Measurements from ENCODE around the gene INPP4A. TPM values are rescaled to one million over a fixed set of nuclear protein-coding genes. Genes with fewer than 3 reads are reported as not detected.
"Not testable (repeated sequence)": the region's sequence is repeated elsewhere in the genome, so short reads cannot be mapped to it uniquely, and the experiment has no call there.

Gene INPP4A
- polyA plus RNA-seq, 1 donor from 2014 or later, result 51.4 TPM

DNA sequence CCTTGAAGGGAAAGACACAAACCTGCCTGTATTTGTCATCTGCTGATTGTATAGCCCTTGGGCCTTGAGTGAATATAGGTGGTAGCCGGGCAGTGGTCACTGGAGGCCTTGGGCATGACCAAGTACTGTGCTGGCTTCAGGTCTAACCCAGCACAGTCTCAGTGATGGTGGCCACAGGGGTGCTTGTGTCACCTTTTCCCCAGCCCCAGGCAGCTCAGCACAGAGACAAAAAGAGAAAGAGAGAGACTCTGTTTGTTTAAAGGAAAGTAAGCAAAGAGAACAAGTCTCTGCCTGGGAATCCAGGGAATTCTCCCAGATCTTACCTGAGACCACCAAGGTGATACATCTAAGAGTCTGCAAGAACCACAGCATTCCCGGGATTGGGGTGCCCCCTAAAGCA is 39.4 kb upstream of the INPP4A start:
- Histone ChIP-seq H3K27me3 (ENCODE audit: insufficient read depth, low read depth, low read length) (no peaks in the 10 kb centered on the region), H4K20me1 (ENCODE audit: insufficient read depth) (no peaks in the 10 kb centered on the region), H3K79me2 (replicated peaks; ENCODE audit: insufficient read depth, low read length) (no peaks in the 10 kb centered on the region), H2AFZ (ENCODE audit: low read depth, low read length) (no peak overlapping the region), H3K4me3 (ENCODE audit: low read length) (no peak overlapping the region), H3K27ac (ENCODE audit: low read length) (no peak overlapping the region), H3F3A (ENCODE audit: insufficient read depth, low read length, poor library complexity, severe bottlenecking) (no peaks in the 10 kb centered on the region), H3K9ac (ENCODE audit: low read length) (no peak overlapping the region), H3K36me3 (ENCODE audit: insufficient read depth, low read length) (no peaks in the 10 kb centered on the region), H3K9me3 (ENCODE audit: low read length) (no peaks in the 10 kb centered on the region), H3K4me2 (ENCODE audit: low read length) (no peak overlapping the region), H3K9me2 (ENCODE audit: insufficient read depth, low read length) (no peaks in the 10 kb centered on the region)
- TF ChIP-seq SMC3 (conservative IDR thresholded peaks at IDR 0.05; ENCODE audit: poor library complexity) (no peak), TAF1 (IDR thresholded peaks at IDR 0.05; ENCODE audit: low read depth) (no peak), POLR2AphosphoS5 (IDR thresholded peaks at IDR 0.05) (no peak)

DNA sequence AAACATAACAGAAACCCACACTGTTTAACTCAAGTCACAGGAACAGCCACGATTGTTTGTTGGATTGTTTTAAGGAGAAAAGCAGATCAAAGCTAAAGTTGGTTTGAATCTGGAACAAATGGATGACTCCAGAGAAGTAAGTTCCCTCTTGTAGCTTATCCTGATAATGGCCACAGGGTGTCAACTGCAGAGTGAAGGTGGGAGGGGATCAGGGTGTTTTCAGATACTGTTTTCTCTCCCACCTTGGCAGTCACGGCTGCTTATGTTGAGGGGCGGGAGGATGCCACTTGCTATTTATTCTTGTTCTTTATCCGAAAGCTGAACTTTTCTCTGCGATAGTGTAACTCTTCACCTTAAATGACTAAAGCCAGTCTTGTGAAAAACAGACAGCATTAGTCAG is 36.5 kb upstream of the INPP4A start:
- no peak overlapping the region for H3K4me3 ChIP-seq (ENCODE audit: low read length)
- H3K36me3 ChIP-seq (ENCODE audit: insufficient read depth, low read length), result no peaks in the 10 kb centered on the region
- no peaks in the 10 kb centered on the region for H3K27me3 ChIP-seq (ENCODE audit: insufficient read depth, low read depth, low read length)
- H3K79me2 ChIP-seq (replicated peaks; ENCODE audit: insufficient read depth, low read length), result no peaks in the 10 kb centered on the region
- no peak overlapping the region for H3K9ac ChIP-seq (ENCODE audit: low read length)
- no peaks in the 10 kb centered on the region for H3K9me2 ChIP-seq (ENCODE audit: insufficient read depth, low read length)
- no peak overlapping the region for H3K4me2 ChIP-seq (ENCODE audit: low read length)
- H3K9me3 ChIP-seq (ENCODE audit: low read length), result no peaks in the 10 kb centered on the region
- H3F3A ChIP-seq (ENCODE audit: insufficient read depth, low read length, poor library complexity, severe bottlenecking), result no peaks in the 10 kb centered on the region
- no peak overlapping the region for H2AFZ ChIP-seq (ENCODE audit: low read depth, low read length)
- H3K27ac ChIP-seq (ENCODE audit: low read length), result no peak overlapping the region
- TF ChIP-seq SMC3 (conservative IDR thresholded peaks at IDR 0.05; ENCODE audit: poor library complexity) (no peak), RAD21 (conservative IDR thresholded peaks at IDR 0.05) (no peak)
- TF ChIP-seq, protein P1, sequence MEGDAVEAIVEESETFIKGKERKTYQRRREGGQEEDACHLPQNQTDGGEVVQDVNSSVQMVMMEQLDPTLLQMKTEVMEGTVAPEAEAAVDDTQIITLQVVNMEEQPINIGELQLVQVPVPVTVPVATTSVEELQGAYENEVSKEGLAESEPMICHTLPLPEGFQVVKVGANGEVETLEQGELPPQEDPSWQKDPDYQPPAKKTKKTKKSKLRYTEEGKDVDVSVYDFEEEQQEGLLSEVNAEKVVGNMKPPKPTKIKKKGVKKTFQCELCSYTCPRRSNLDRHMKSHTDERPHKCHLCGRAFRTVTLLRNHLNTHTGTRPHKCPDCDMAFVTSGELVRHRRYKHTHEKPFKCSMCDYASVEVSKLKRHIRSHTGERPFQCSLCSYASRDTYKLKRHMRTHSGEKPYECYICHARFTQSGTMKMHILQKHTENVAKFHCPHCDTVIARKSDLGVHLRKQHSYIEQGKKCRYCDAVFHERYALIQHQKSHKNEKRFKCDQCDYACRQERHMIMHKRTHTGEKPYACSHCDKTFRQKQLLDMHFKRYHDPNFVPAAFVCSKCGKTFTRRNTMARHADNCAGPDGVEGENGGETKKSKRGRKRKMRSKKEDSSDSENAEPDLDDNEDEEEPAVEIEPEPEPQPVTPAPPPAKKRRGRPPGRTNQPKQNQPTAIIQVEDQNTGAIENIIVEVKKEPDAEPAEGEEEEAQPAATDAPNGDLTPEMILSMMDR (IDR thresholded peaks at IDR 0.05; ENCODE audit: poor library complexity, severe bottlenecking), result no peak
- no peaks in the 10 kb centered on the region for H4K20me1 ChIP-seq (ENCODE audit: insufficient read depth)

DNA sequence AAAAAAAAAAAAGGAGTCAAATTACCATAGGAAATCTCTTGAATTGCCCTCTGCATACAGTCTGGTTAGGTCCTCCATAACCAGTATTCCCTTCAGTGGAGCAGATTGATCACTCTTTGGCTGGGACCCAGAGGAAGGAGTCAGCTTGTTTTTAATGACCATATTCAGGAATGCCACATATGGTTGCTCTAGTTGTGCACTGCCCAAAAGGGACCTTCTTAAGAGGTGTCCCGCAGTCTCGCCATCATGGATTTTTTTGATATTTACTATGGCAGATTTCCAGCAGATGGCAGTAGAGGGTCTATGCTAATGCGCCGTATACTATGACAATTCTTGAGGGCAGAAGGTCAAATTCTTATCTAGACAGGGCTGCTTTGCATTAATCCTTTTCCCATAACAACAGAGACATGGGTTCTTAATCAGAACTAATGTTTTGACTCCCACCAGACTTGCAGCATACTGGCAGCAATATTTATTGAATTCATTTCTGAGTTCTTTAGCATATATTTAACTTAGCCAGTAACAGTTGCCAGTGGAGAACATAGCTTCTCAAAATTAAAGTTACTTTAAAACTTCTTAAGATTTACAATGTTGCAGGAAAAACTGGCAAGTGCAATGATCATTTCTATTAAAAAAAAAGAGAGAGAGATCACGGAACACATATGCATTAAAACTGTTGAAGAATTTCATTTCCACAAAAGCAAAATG is 31.8 kb upstream of the INPP4A start:
- no peak overlapping the region for H3K4me2 ChIP-seq (ENCODE audit: low read length)
- H3K9me3 ChIP-seq (ENCODE audit: low read length), result no peaks in the 10 kb centered on the region
- no peaks in the 10 kb centered on the region for H3K27me3 ChIP-seq (ENCODE audit: insufficient read depth, low read depth, low read length)
- no peak overlapping the region for H2AFZ ChIP-seq (ENCODE audit: low read depth, low read length)
- no peak overlapping the region for H3K4me3 ChIP-seq (ENCODE audit: low read length)
- no peaks in the 10 kb centered on the region for H3K9me2 ChIP-seq (ENCODE audit: insufficient read depth, low read length)
- no peaks in the 10 kb centered on the region for H3K79me2 ChIP-seq (replicated peaks; ENCODE audit: insufficient read depth, low read length)
- H3K36me3 ChIP-seq (ENCODE audit: insufficient read depth, low read length), result no peaks in the 10 kb centered on the region
- no peak overlapping the region for H3K9ac ChIP-seq (ENCODE audit: low read length)
- H3F3A ChIP-seq (ENCODE audit: insufficient read depth, low read length, poor library complexity, severe bottlenecking), result no peaks in the 10 kb centered on the region
- no peaks in the 10 kb centered on the region for H4K20me1 ChIP-seq (ENCODE audit: insufficient read depth)
- H3K27ac ChIP-seq (ENCODE audit: low read length), result no peak overlapping the region
- no peak for TF ChIP-seq MXI1 (conservative IDR thresholded peaks at IDR 0.05; ENCODE audit: poor library complexity, severe bottlenecking)
- no peak for TF ChIP-seq TAF1 (IDR thresholded peaks at IDR 0.05; ENCODE audit: low read depth)
- peak; percentile 67 for TF ChIP-seq SMC3 (conservative IDR thresholded peaks at IDR 0.05; ENCODE audit: poor library complexity)
- TF ChIP-seq EP300 (conservative IDR thresholded peaks at IDR 0.05; ENCODE audit: poor library complexity, severe bottlenecking), result no peak
- TF ChIP-seq POLR2AphosphoS5 (IDR thresholded peaks at IDR 0.05), result no peak
- TF ChIP-seq, protein P1 (IDR thresholded peaks at IDR 0.05; ENCODE audit: poor library complexity, severe bottlenecking), result peak; percentile 66
- TF ChIP-seq RAD21 (conservative IDR thresholded peaks at IDR 0.05), result peak; percentile 63
- TF ChIP-seq EZH2 (IDR thresholded peaks at IDR 0.05; ENCODE audit: borderline replicate concordance, insufficient read depth, low read length, poor library complexity, severe bottlenecking), result no peak
- TF ChIP-seq, protein P2, sequence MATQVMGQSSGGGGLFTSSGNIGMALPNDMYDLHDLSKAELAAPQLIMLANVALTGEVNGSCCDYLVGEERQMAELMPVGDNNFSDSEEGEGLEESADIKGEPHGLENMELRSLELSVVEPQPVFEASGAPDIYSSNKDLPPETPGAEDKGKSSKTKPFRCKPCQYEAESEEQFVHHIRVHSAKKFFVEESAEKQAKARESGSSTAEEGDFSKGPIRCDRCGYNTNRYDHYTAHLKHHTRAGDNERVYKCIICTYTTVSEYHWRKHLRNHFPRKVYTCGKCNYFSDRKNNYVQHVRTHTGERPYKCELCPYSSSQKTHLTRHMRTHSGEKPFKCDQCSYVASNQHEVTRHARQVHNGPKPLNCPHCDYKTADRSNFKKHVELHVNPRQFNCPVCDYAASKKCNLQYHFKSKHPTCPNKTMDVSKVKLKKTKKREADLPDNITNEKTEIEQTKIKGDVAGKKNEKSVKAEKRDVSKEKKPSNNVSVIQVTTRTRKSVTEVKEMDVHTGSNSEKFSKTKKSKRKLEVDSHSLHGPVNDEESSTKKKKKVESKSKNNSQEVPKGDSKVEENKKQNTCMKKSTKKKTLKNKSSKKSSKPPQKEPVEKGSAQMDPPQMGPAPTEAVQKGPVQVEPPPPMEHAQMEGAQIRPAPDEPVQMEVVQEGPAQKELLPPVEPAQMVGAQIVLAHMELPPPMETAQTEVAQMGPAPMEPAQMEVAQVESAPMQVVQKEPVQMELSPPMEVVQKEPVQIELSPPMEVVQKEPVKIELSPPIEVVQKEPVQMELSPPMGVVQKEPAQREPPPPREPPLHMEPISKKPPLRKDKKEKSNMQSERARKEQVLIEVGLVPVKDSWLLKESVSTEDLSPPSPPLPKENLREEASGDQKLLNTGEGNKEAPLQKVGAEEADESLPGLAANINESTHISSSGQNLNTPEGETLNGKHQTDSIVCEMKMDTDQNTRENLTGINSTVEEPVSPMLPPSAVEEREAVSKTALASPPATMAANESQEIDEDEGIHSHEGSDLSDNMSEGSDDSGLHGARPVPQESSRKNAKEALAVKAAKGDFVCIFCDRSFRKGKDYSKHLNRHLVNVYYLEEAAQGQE (IDR thresholded peaks at IDR 0.05; ENCODE audit: borderline replicate concordance), result no peak

DNA sequence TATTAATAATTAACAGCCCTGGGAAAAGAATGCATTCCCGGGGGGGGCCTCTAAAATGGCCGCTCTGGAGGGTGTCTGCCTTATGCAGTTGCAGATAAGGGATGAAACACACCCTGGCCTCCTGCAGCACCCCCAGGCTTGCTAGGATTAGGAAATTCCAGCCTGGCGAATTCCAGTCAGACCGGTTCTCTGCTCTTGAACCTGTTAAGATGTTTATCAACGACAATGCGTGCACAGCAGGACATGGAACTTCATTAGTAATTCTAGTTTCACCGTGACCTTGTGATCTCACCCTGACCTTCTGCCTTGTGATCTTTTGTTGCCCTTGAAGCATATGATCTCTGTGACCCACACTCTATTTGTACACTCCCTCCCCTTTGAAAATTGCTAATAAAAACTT is 30.4 kb upstream of the INPP4A start:
- not testable (repeated sequence) for H3K4me3 ChIP-seq (ENCODE audit: low read length); H3K4me2 ChIP-seq (ENCODE audit: low read length); H3K79me2 ChIP-seq (replicated peaks; ENCODE audit: insufficient read depth, low read length); H3K27ac ChIP-seq (ENCODE audit: low read length); H3K9ac ChIP-seq (ENCODE audit: low read length); H3F3A ChIP-seq (ENCODE audit: insufficient read depth, low read length, poor library complexity, severe bottlenecking); H3K9me3 ChIP-seq (ENCODE audit: low read length); H3K27me3 ChIP-seq (ENCODE audit: insufficient read depth, low read depth, low read length); H3K36me3 ChIP-seq (ENCODE audit: insufficient read depth, low read length); H4K20me1 ChIP-seq (ENCODE audit: insufficient read depth); H3K9me2 ChIP-seq (ENCODE audit: insufficient read depth, low read length); H2AFZ ChIP-seq (ENCODE audit: low read depth, low read length)
